ENCODE data around the gene KRTAP6-2.

The KRTAP6-2 gene

DNA sequence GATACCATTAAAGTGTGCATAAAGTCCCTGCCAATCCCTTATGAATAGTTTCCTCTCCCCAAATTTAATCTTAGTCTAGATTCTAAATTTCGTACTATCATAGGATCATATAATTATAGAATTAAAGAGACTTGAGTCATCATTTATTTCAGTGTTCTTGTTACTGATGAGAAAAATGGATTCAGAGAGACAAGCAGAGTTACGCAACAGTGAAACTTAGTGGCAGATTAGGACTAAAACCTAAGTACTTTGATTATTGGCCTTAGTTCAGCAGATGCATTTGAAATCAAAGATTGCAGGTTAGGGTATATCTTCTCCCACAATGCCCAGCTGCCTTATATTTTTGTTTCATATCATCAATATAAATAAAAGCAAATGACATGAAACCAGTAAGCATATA lies 36.7 kb downstream of the KRTAP6-2 start:
- Histone ChIP-seq H3K4me1 (ENCODE audit: insufficient read depth, low read length) (no peaks in the 10 kb centered on the region), H3K4me2 (ENCODE audit: insufficient read depth, low read length) (no peak overlapping the region), H2AFZ (ENCODE audit: low read depth, low read length) (no peak overlapping the region), H4K20me1 (ENCODE audit: insufficient read depth, low read length) (no peaks in the 10 kb centered on the region), H3K9me3 (ENCODE audit: insufficient read depth, low read length, severe bottlenecking) (no peaks in the 10 kb centered on the region), H3K27me3 (ENCODE audit: insufficient read depth, low read length, poor library complexity) (no peaks in the 10 kb centered on the region), H3K9ac (ENCODE audit: low read depth, low read length) (no peak overlapping the region), H3K4me3 (ENCODE audit: low read depth in 1 of 2, low read length in 2 of 2) (no peak overlapping the region), H3K27ac (ENCODE audit: low read length) (no peak overlapping the region), H3K36me3 (ENCODE audit: insufficient read depth, low read length) (no peaks in the 10 kb centered on the region), H3K79me2 (ENCODE audit: insufficient read depth, low read length) (no peaks in the 10 kb centered on the region)
- ATAC-seq (ENCODE audit: insufficient read depth, low read depth) (no peak), DNase-seq (no peak)
- TF ChIP-seq EZH2 (IDR thresholded peaks at IDR 0.05; ENCODE audit: borderline replicate concordance, low read depth, low read length, severe bottlenecking) (no peak), CTCF (IDR thresholded peaks at IDR 0.05; ENCODE audit: borderline replicate concordance, extremely low read depth, low read length, poor library complexity, severe bottlenecking) (no peak)

GRCh38 chr21:30561264-30561895 lies 37.3 kb downstream of the KRTAP6-2 start, which contains the start of gene KRTAP19-7:
Gene KRTAP19-7, minus strand, starts transcription at chr21:30561314. Its CDS starts 25 bp downstream, at chr21:30561289.
- H3K4me3 ChIP-seq (ENCODE audit: low read depth in 1 of 2, low read length in 2 of 2), result no peak within 1 kb of the TSS
- ATAC-seq (ENCODE audit: insufficient read depth, low read depth), result no peak
- H3K36me3 ChIP-seq (ENCODE audit: insufficient read depth, low read length), result no peaks in the 10 kb centered on the region
- no peak within 1 kb of the TSS for H3K9ac ChIP-seq (ENCODE audit: low read depth, low read length)
- H3K27ac ChIP-seq (ENCODE audit: low read length), result no peak within 1 kb of the TSS
- H3K27me3 ChIP-seq (ENCODE audit: insufficient read depth, low read length, poor library complexity), result no peaks in the 10 kb centered on the region
- H3K79me2 ChIP-seq (ENCODE audit: insufficient read depth, low read length), result no peaks in the 10 kb centered on the region
- H2AFZ ChIP-seq (ENCODE audit: low read depth, low read length), result no peak within 1 kb of the TSS
- no peak for DNase-seq
- H4K20me1 ChIP-seq (ENCODE audit: insufficient read depth, low read length), result no peaks in the 10 kb centered on the region
- H3K4me1 ChIP-seq (ENCODE audit: insufficient read depth, low read length), result no peaks in the 10 kb centered on the region
- H3K4me2 ChIP-seq (ENCODE audit: insufficient read depth, low read length), result no peak within 1 kb of the TSS
- TF ChIP-seq CTCF (IDR thresholded peaks at IDR 0.05; ENCODE audit: borderline replicate concordance, extremely low read depth, low read length, poor library complexity, severe bottlenecking) (no peak), EZH2 (IDR thresholded peaks at IDR 0.05; ENCODE audit: borderline replicate concordance, low read depth, low read length, severe bottlenecking) (no peak)
- H3K9me3 ChIP-seq (ENCODE audit: insufficient read depth, low read length, severe bottlenecking), result no peaks in the 10 kb centered on the region

- Histone ChIP-seq H3K36me3 (ENCODE audit: insufficient read depth, low read length) (no peaks in the 10 kb centered on the region), H3K27ac (ENCODE audit: low read length) (no peak overlapping the region), H2AFZ (ENCODE audit: low read depth, low read length) (no peak overlapping the region), H3K9me3 (ENCODE audit: insufficient read depth, low read length, severe bottlenecking) (no peaks in the 10 kb centered on the region), H4K20me1 (ENCODE audit: insufficient read depth, low read length) (no peaks in the 10 kb centered on the region), H3K4me3 (ENCODE audit: low read depth in 1 of 2, low read length in 2 of 2) (no peak overlapping the region), H3K4me2 (ENCODE audit: insufficient read depth, low read length) (no peak overlapping the region), H3K9ac (ENCODE audit: low read depth, low read length) (no peak overlapping the region), H3K4me1 (ENCODE audit: insufficient read depth, low read length) (no peaks in the 10 kb centered on the region), H3K27me3 (ENCODE audit: insufficient read depth, low read length, poor library complexity) (no peaks in the 10 kb centered on the region), H3K79me2 (ENCODE audit: insufficient read depth, low read length) (no peaks in the 10 kb centered on the region)
- no peak for DNase-seq
- TF ChIP-seq EZH2 (IDR thresholded peaks at IDR 0.05; ENCODE audit: borderline replicate concordance, low read depth, low read length, severe bottlenecking) (no peak), CTCF (IDR thresholded peaks at IDR 0.05; ENCODE audit: borderline replicate concordance, extremely low read depth, low read length, poor library complexity, severe bottlenecking) (no peak)
- no peak for ATAC-seq (ENCODE audit: insufficient read depth, low read depth)
These were observed 43.6 kb downstream of the KRTAP6-2 start for GRCh38 chr21:30555095-30555494.
